A673 (cell line): ENCODE data around the gene GATA6.

ENCODE experiments used
- EZH2 ChIP-seq: fragments of 200-600 bp; sonication (generic); IDR thresholded peaks from 2 replicates; pipeline ENCODE4 v1.6.1; 2017; ENCODE audit warnings: borderline replicate concordance, low read depth, mild to moderate bottlenecking, mixed read lengths, antibody characterized with exemption, low read length; ENCODE audit not compliant: poor library complexity, severe bottlenecking
- TF ChIP-seq, protein P1 (sequence below): fragments of 300-800, 200-600 bp; sonication (generic); conservative IDR thresholded peaks from 2 replicates; pipeline ENCODE4 v1.5.1; 2017; ENCODE audit warnings: low read depth, mild to moderate bottlenecking, antibody characterized with exemption, low read length, moderate library complexity, mixed read lengths

DNA sequence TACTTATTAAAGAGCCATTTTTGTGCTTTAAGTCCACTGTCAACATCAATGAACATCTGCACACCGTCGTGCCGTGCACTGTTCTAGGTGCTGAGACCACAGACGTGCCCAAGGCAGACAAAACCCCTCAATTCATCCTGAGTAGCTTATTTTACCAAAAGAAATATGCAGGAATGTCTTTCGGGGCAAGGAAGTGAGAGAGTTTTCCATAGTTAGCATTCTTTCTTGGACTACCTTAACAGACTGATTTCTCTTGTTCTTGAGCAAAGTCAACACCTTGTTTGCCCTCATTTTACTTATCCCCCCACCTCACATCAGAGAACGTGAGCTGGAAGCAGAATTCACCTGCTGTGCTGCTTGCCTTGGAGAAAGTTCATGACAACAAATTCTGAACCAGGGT, 69.3 kb downstream of the GATA6 start:
- TF ChIP-seq, protein P1, sequence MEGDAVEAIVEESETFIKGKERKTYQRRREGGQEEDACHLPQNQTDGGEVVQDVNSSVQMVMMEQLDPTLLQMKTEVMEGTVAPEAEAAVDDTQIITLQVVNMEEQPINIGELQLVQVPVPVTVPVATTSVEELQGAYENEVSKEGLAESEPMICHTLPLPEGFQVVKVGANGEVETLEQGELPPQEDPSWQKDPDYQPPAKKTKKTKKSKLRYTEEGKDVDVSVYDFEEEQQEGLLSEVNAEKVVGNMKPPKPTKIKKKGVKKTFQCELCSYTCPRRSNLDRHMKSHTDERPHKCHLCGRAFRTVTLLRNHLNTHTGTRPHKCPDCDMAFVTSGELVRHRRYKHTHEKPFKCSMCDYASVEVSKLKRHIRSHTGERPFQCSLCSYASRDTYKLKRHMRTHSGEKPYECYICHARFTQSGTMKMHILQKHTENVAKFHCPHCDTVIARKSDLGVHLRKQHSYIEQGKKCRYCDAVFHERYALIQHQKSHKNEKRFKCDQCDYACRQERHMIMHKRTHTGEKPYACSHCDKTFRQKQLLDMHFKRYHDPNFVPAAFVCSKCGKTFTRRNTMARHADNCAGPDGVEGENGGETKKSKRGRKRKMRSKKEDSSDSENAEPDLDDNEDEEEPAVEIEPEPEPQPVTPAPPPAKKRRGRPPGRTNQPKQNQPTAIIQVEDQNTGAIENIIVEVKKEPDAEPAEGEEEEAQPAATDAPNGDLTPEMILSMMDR = no peak
- no peak for TF ChIP-seq EZH2
